ENCODE data around the gene PDXK.

Gene PDXK

GRCh38 chr21:43692949-43693348 lies 26.0 kb upstream of the PDXK start:
- no peak for DNase-seq (ENCODE audit: low spot score)
- Histone ChIP-seq H2AFZ (ENCODE audit: low read length) (no peak overlapping the region), H3K9me3 (replicated peaks in 1 of 2; ENCODE audit: control insufficient read depth in 2 of 2, insufficient read depth in 1 of 2, low read depth in 1 of 2, low read length in 2 of 2) (no peaks in the 10 kb centered on the region), H2BK120ac (ENCODE audit: low read depth, low read length) (no peak overlapping the region), H3K4me3 (ENCODE audit: low read length in 2 of 2) (no peak overlapping the region), H3K14ac (ENCODE audit: low read length) (no peak overlapping the region), H3K23ac (ENCODE audit: low read depth, low read length, poor library complexity) (peak overlapping the region; percentile 20), H3K4me2 (ENCODE audit: insufficient read depth, low read length, poor library complexity, severe bottlenecking) (no peak overlapping the region), H3K27me3 (ENCODE audit: control insufficient read depth in 3 of 3, insufficient read depth in 3 of 3, low read depth in 1 of 3, low read length in 3 of 3) (no peaks in the 10 kb centered on the region), H2BK15ac (ENCODE audit: low read length) (no peak overlapping the region), H2AK5ac (ENCODE audit: low read depth, low read length) (no peak overlapping the region), H3K4me1 (ENCODE audit: control insufficient read depth in 2 of 2, insufficient read depth in 1 of 2, low read depth in 1 of 2, low read length in 2 of 2) (no peaks in the 10 kb centered on the region), H3K9ac (ENCODE audit: low read depth, low read length, poor library complexity) (no peak overlapping the region), H2BK5ac (ENCODE audit: low read length) (peak overlapping the region; percentile 66), H2BK12ac (ENCODE audit: low read length) (no peak overlapping the region), H3K4ac (ENCODE audit: low read length) (no peak overlapping the region), H3K18ac (ENCODE audit: low read length) (no peak overlapping the region), H3K36me3 (replicated peaks in 1 of 2; ENCODE audit: control insufficient read depth in 2 of 2, insufficient read depth in 2 of 2, low read length in 2 of 2) (peaks cover 60 to 94% of the 10 kb centered on the region in 2 donors), H4K91ac (ENCODE audit: low read depth, low read length, poor library complexity) (no peak overlapping the region), H4K8ac (ENCODE audit: low read depth, low read length) (peak overlapping the region; percentile 92), H3K79me1 (ENCODE audit: low read depth, low read length) (peaks cover 6% of the 10 kb centered on the region), H3K27ac (replicated peaks; ENCODE audit: low read length) (no peak overlapping the region)
- no CpG with 5 or more reads among the region's 8 CpGs for WGBS, 2 donors (ENCODE audit: extremely low coverage in 2 of 2, insufficient read length in 2 of 2, insufficient replicate concordance in 1 of 2)

- no peak overlapping the region for H3K4ac ChIP-seq (ENCODE audit: low read length)
- WGBS, 2 donors (ENCODE audit: extremely low coverage in 2 of 2, insufficient read length in 2 of 2, insufficient replicate concordance in 1 of 2) = no CpG with 5 or more reads among the region's 23 CpGs
- H3K36me3 ChIP-seq (replicated peaks in 1 of 2; ENCODE audit: control insufficient read depth in 2 of 2, insufficient read depth in 2 of 2, low read length in 2 of 2) = peaks cover 51 to 84% of the 10 kb centered on the region in 2 donors
Observed at GRCh38 chr21:43693981-43694380, 24.9 kb upstream of the PDXK start.

GRCh38 chr21:43694437-43695079 lies 24.4 kb upstream of the PDXK start:
- Histone ChIP-seq H2AK5ac (ENCODE audit: low read depth, low read length) (no peak overlapping the region), H3K9ac (ENCODE audit: low read depth, low read length, poor library complexity) (no peak overlapping the region), H3K79me1 (ENCODE audit: low read depth, low read length) (peaks cover 5% of the 10 kb centered on the region), H2AFZ (ENCODE audit: low read length) (no peak overlapping the region), H2BK120ac (ENCODE audit: low read depth, low read length) (no peak overlapping the region), H3K18ac (ENCODE audit: low read length) (no peak overlapping the region), H3K23ac (ENCODE audit: low read depth, low read length, poor library complexity) (peak overlapping the region; percentile 43), H4K91ac (ENCODE audit: low read depth, low read length, poor library complexity) (no peak overlapping the region), H3K4me2 (ENCODE audit: insufficient read depth, low read length, poor library complexity, severe bottlenecking) (peak overlapping the region; percentile 3), H2BK15ac (ENCODE audit: low read length) (no peak overlapping the region), H2BK5ac (ENCODE audit: low read length) (no peak overlapping the region), H3K27ac (replicated peaks; ENCODE audit: low read length) (no peak overlapping the region), H3K4me1 (ENCODE audit: control insufficient read depth in 2 of 2, insufficient read depth in 1 of 2, low read depth in 1 of 2, low read length in 2 of 2) (peaks cover 0 to 1% of the 10 kb centered on the region in 2 donors), H3K4me3 (ENCODE audit: low read length in 2 of 2) (no peak overlapping the region), H3K4ac (ENCODE audit: low read length) (no peak overlapping the region), H3K9me3 (replicated peaks in 1 of 2; ENCODE audit: control insufficient read depth in 2 of 2, insufficient read depth in 1 of 2, low read depth in 1 of 2, low read length in 2 of 2) (no peaks in the 10 kb centered on the region), H3K27me3 (ENCODE audit: control insufficient read depth in 3 of 3, insufficient read depth in 3 of 3, low read depth in 1 of 3, low read length in 3 of 3) (no peaks in the 10 kb centered on the region), H2BK12ac (ENCODE audit: low read length) (no peak overlapping the region), H4K8ac (ENCODE audit: low read depth, low read length) (no peak overlapping the region), H3K36me3 (replicated peaks in 1 of 2; ENCODE audit: control insufficient read depth in 2 of 2, insufficient read depth in 2 of 2, low read length in 2 of 2) (peaks cover 45 to 78% of the 10 kb centered on the region in 2 donors), H3K14ac (ENCODE audit: low read length) (no peak overlapping the region)
- WGBS, 2 donors (ENCODE audit: extremely low coverage in 2 of 2, insufficient read length in 2 of 2, insufficient replicate concordance in 1 of 2) = no CpG with 5 or more reads among the region's 27 CpGs
- no peak for DNase-seq (ENCODE audit: low spot score)

More at GRCh38 chr21:43693981-43694380, 24.9 kb upstream of the PDXK start:
- no peak overlapping the region for H2AK5ac ChIP-seq (ENCODE audit: low read depth, low read length)
- no peak overlapping the region for H3K4me3 ChIP-seq (ENCODE audit: low read length in 2 of 2)
- no peak overlapping the region for H2BK5ac ChIP-seq (ENCODE audit: low read length)
- no peak overlapping the region for H3K4me2 ChIP-seq (ENCODE audit: insufficient read depth, low read length, poor library complexity, severe bottlenecking)
- H2BK120ac ChIP-seq (ENCODE audit: low read depth, low read length) = no peak overlapping the region
- no peak overlapping the region for H4K91ac ChIP-seq (ENCODE audit: low read depth, low read length, poor library complexity)
- H3K18ac ChIP-seq (ENCODE audit: low read length) = no peak overlapping the region
- no peak overlapping the region for H3K9ac ChIP-seq (ENCODE audit: low read depth, low read length, poor library complexity)
- no peak overlapping the region for H2AFZ ChIP-seq (ENCODE audit: low read length)
- no peak overlapping the region for H2BK15ac ChIP-seq (ENCODE audit: low read length)
- no peak overlapping the region for H3K27ac ChIP-seq (replicated peaks; ENCODE audit: low read length)
- no peaks in the 10 kb centered on the region for H3K27me3 ChIP-seq (ENCODE audit: control insufficient read depth in 3 of 3, insufficient read depth in 3 of 3, low read depth in 1 of 3, low read length in 3 of 3)
- no peak for DNase-seq (ENCODE audit: low spot score)
- H3K9me3 ChIP-seq (replicated peaks in 1 of 2; ENCODE audit: control insufficient read depth in 2 of 2, insufficient read depth in 1 of 2, low read depth in 1 of 2, low read length in 2 of 2) = no peaks in the 10 kb centered on the region
- H3K4me1 ChIP-seq (ENCODE audit: control insufficient read depth in 2 of 2, insufficient read depth in 1 of 2, low read depth in 1 of 2, low read length in 2 of 2) = no peaks in the 10 kb centered on the region
- H3K14ac ChIP-seq (ENCODE audit: low read length) = no peak overlapping the region
- H2BK12ac ChIP-seq (ENCODE audit: low read length) = no peak overlapping the region
- H3K23ac ChIP-seq (ENCODE audit: low read depth, low read length, poor library complexity) = no peak overlapping the region
- peaks cover 5% of the 10 kb centered on the region for H3K79me1 ChIP-seq (ENCODE audit: low read depth, low read length)
- H4K8ac ChIP-seq (ENCODE audit: low read depth, low read length) = no peak overlapping the region

- Histone ChIP-seq H3K79me1 (ENCODE audit: low read depth, low read length) (peaks cover 5% of the 10 kb centered on the region), H3K36me3 (replicated peaks in 1 of 2; ENCODE audit: control insufficient read depth in 2 of 2, insufficient read depth in 2 of 2, low read length in 2 of 2) (peaks cover 32 to 62% of the 10 kb centered on the region in 2 donors)
Observed at GRCh38 chr21:43696214-43696613, 22.7 kb upstream of the PDXK start.

More at GRCh38 chr21:43696214-43696613, 22.7 kb upstream of the PDXK start:
- no peak overlapping the region for H4K8ac ChIP-seq (ENCODE audit: low read depth, low read length)
- no peak overlapping the region for H2AFZ ChIP-seq (ENCODE audit: low read length)
- H3K4ac ChIP-seq (ENCODE audit: low read length) = no peak overlapping the region
- peak overlapping the region; percentile 38 for H3K14ac ChIP-seq (ENCODE audit: low read length)
- H2BK12ac ChIP-seq (ENCODE audit: low read length) = no peak overlapping the region
- WGBS, 2 donors (ENCODE audit: extremely low coverage in 2 of 2, insufficient read length in 2 of 2, insufficient replicate concordance in 1 of 2) = no CpG with 5 or more reads among the region's 17 CpGs
- H3K4me3 ChIP-seq (ENCODE audit: low read length in 2 of 2) = no peak overlapping the region
- no peak overlapping the region for H2BK15ac ChIP-seq (ENCODE audit: low read length)
- H3K23ac ChIP-seq (ENCODE audit: low read depth, low read length, poor library complexity) = peak overlapping the region; percentile 91
- no peak overlapping the region for H3K18ac ChIP-seq (ENCODE audit: low read length)
- no peak overlapping the region for H3K9ac ChIP-seq (ENCODE audit: low read depth, low read length, poor library complexity)
- peaks cover 0 to 9% of the 10 kb centered on the region in 2 donors for H3K4me1 ChIP-seq (ENCODE audit: control insufficient read depth in 2 of 2, insufficient read depth in 1 of 2, low read depth in 1 of 2, low read length in 2 of 2)
- DNase-seq (ENCODE audit: low spot score) = no peak
- no peaks in the 10 kb centered on the region for H3K9me3 ChIP-seq (replicated peaks in 1 of 2; ENCODE audit: control insufficient read depth in 2 of 2, insufficient read depth in 1 of 2, low read depth in 1 of 2, low read length in 2 of 2)
- H2BK5ac ChIP-seq (ENCODE audit: low read length) = no peak overlapping the region
- no peak overlapping the region for H3K4me2 ChIP-seq (ENCODE audit: insufficient read depth, low read length, poor library complexity, severe bottlenecking)
- no peak overlapping the region for H4K91ac ChIP-seq (ENCODE audit: low read depth, low read length, poor library complexity)
- no peak overlapping the region for H2BK120ac ChIP-seq (ENCODE audit: low read depth, low read length)
- H3K27me3 ChIP-seq (ENCODE audit: control insufficient read depth in 3 of 3, insufficient read depth in 3 of 3, low read depth in 1 of 3, low read length in 3 of 3) = no peaks in the 10 kb centered on the region
- H2AK5ac ChIP-seq (ENCODE audit: low read depth, low read length) = no peak overlapping the region
- no peak overlapping the region for H3K27ac ChIP-seq (replicated peaks; ENCODE audit: low read length)
